Panc1 (cell line): ENCODE results near the gene TMEM154.

Experiments
- CTCF ChIP-seq: fragments of 450-650 bp; IDR thresholded peaks from 2 replicates; pipeline ENCODE4 v1.5.1; 2017; ENCODE audit warnings: mild to moderate bottlenecking
- POLR2AphosphoS5 ChIP-seq: IDR thresholded peaks from 2 replicates; pipeline ENCODE4 v1.6.1; 2012; ENCODE audit warnings: mild to moderate bottlenecking, low read depth, low read length, moderate library complexity
- REST ChIP-seq, 2 experiments: IDR thresholded peaks; 2 replicates each; pipeline ENCODE4 v1.6.1; 2011 to 2012; ENCODE audit warnings: low read depth in 2 of 2, control low read depth in 1 of 2, low read length in 1 of 2, mild to moderate bottlenecking in 1 of 2, moderate library complexity in 1 of 2; ENCODE audit not compliant: insufficient read depth in 1 of 2
- SIN3A ChIP-seq: IDR thresholded peaks from 2 replicates; pipeline ENCODE4 v1.6.1; 2012; ENCODE audit warnings: low read depth, mild to moderate bottlenecking, low read length, moderate library complexity, borderline replicate concordance; ENCODE audit not compliant: insufficient read depth
- TCF7L2 ChIP-seq: IDR thresholded peaks from 2 replicates; pipeline ENCODE4 v1.6.1; 2011; ENCODE audit warnings: mild to moderate bottlenecking, low read depth, low read length, inconsistent platforms

- TF ChIP-seq POLR2AphosphoS5 (no peak), CTCF (no peak), TCF7L2 (no peak), REST (IDR thresholded peaks at IDR 0.05; ENCODE audit: insufficient read depth in 1 of 2, low read depth in 2 of 2, low read length in 1 of 2) (no peak), SIN3A (no peak)
Measured at GRCh38 chr4:152674359-152674758, 5.4 kb downstream of the TMEM154 start.
